ENCODE data around the gene BLTP3A.

BLTP3A gene

DNA sequence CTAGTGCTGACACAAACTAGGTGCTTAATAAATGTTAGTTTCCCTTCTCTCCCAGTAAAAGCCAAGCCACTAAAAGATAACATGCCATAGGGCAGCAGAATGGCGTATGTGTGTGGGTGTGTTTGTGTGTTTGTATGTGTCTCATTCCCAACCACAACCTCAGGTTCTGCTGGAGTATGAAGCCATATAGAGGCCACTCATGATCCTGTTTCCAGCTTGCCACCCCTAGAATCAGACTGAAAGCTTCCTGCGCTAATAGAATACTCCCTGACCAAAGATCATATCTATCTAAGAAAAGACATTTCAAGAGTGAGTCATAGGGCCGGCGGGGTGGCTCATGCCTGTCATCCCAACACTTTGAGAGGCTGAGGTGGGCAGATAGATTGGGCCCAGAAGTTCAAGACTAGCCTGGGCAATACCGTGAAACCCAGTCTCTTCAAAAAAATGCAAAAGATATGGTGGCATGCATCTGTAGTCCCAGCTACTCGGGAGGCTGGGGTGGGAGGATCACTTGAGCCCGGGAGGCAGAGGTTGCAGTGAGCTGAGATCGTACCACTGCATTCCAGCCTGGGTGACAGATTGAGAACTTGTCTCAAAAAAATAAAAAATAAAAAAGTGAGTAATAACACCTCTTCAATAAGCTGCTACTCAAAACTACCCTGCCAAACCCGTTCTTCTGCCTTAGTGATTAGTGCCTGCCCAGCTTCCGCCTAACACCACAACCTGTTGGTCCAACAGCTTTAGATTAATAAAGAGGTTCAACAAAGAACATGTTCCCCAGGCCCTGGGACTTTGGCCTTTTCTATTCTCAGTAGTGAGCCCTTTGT lies 46.4 kb upstream of the BLTP3A start:
- TF ChIP-seq GABPA (IDR thresholded peaks at IDR 0.05; ENCODE audit: low read depth) (no peak), SPI1 (IDR thresholded peaks at IDR 0.05; ENCODE audit: borderline replicate concordance, low read depth) (no peak), POLR2AphosphoS5 (IDR thresholded peaks at IDR 0.05; ENCODE audit: low read depth) (no peak)
- TF ChIP-seq, protein P1, sequence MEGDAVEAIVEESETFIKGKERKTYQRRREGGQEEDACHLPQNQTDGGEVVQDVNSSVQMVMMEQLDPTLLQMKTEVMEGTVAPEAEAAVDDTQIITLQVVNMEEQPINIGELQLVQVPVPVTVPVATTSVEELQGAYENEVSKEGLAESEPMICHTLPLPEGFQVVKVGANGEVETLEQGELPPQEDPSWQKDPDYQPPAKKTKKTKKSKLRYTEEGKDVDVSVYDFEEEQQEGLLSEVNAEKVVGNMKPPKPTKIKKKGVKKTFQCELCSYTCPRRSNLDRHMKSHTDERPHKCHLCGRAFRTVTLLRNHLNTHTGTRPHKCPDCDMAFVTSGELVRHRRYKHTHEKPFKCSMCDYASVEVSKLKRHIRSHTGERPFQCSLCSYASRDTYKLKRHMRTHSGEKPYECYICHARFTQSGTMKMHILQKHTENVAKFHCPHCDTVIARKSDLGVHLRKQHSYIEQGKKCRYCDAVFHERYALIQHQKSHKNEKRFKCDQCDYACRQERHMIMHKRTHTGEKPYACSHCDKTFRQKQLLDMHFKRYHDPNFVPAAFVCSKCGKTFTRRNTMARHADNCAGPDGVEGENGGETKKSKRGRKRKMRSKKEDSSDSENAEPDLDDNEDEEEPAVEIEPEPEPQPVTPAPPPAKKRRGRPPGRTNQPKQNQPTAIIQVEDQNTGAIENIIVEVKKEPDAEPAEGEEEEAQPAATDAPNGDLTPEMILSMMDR (IDR thresholded peaks at IDR 0.05; ENCODE audit: insufficient read depth, low read length): no peak
- TF ChIP-seq, protein P2, sequence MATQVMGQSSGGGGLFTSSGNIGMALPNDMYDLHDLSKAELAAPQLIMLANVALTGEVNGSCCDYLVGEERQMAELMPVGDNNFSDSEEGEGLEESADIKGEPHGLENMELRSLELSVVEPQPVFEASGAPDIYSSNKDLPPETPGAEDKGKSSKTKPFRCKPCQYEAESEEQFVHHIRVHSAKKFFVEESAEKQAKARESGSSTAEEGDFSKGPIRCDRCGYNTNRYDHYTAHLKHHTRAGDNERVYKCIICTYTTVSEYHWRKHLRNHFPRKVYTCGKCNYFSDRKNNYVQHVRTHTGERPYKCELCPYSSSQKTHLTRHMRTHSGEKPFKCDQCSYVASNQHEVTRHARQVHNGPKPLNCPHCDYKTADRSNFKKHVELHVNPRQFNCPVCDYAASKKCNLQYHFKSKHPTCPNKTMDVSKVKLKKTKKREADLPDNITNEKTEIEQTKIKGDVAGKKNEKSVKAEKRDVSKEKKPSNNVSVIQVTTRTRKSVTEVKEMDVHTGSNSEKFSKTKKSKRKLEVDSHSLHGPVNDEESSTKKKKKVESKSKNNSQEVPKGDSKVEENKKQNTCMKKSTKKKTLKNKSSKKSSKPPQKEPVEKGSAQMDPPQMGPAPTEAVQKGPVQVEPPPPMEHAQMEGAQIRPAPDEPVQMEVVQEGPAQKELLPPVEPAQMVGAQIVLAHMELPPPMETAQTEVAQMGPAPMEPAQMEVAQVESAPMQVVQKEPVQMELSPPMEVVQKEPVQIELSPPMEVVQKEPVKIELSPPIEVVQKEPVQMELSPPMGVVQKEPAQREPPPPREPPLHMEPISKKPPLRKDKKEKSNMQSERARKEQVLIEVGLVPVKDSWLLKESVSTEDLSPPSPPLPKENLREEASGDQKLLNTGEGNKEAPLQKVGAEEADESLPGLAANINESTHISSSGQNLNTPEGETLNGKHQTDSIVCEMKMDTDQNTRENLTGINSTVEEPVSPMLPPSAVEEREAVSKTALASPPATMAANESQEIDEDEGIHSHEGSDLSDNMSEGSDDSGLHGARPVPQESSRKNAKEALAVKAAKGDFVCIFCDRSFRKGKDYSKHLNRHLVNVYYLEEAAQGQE (IDR thresholded peaks at IDR 0.05; ENCODE audit: insufficient replicate concordance, low read depth): no peak
- Histone ChIP-seq H3K4me3 (replicated peaks; ENCODE audit: insufficient read depth, low read length) (no peak overlapping the region), H3K27ac (replicated peaks) (no peak overlapping the region), H3K27me3 (ENCODE audit: insufficient read depth, poor library complexity, severe bottlenecking) (no peaks in the 10 kb centered on the region)
- DNase-seq (ENCODE audit: low read depth in 1 of 2, low spot score in 1 of 2): no peak

DNA sequence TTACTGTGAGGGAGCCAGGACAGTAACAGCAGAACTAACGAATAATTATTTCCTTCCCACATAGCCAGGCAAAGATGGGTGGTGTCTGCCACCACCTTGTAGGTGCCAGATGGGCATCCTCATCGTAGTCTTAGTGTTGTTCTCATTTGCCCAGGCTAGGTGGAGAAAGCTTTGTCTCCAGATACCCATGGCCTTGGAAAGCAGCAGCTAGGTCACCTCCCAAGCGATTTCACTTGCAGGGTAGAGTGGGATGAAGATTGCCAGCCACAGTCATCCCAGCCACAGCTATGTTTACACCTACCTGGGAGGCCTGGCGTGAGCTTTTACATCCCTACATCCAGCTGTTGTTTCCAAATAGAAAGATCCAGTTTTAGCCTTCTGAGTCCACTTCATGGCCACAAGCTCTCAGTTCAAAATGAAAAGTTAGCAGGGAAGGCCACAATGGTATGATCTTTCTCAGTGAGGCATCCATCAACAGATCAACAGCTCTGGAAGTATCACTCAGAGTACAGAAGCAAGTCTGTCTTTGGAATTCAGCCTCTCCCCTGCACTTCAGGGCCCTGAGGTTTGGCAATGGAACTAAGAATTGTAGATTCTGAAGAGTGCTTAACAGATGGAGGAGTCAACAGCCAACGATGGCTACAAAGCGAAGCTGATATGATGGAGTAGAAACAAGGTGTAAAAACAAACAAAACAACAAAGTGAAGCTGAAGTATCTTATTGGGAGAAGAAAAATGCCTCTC lies 45.6 kb upstream of the BLTP3A start:
- Histone ChIP-seq H3K27me3 (ENCODE audit: insufficient read depth, poor library complexity, severe bottlenecking) (no peaks in the 10 kb centered on the region), H3K4me3 (replicated peaks; ENCODE audit: insufficient read depth, low read length) (no peak overlapping the region), H3K27ac (replicated peaks) (no peak overlapping the region)
- no peak for DNase-seq (ENCODE audit: low read depth in 1 of 2, low spot score in 1 of 2)
- TF ChIP-seq GABPA (IDR thresholded peaks at IDR 0.05; ENCODE audit: low read depth) (no peak), POLR2AphosphoS5 (IDR thresholded peaks at IDR 0.05; ENCODE audit: low read depth) (no peak), SPI1 (IDR thresholded peaks at IDR 0.05; ENCODE audit: borderline replicate concordance, low read depth) (no peak)
- TF ChIP-seq, protein P1 (IDR thresholded peaks at IDR 0.05; ENCODE audit: insufficient read depth, low read length): no peak
- TF ChIP-seq, protein P2 (IDR thresholded peaks at IDR 0.05; ENCODE audit: insufficient replicate concordance, low read depth): no peak

DNA sequence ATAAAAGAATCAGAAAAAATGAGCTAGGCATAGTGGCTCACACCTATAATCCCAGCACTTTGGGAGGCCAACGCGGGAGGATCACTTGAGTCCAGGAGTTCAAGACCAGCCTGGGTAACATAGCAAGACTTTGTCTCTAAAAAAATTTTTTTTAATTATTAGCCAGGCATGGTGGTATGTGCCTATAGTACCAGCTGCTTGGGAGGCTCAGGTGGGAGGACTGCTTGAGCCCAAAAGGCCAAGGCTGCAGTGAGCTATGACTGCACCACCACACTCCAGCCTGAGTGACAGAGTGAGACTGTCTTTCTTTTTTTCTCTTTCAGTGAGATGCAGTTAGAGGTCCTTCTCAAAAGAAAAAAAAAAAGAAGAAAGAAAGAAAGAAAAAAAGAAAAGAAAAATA lies 43.1 kb upstream of the BLTP3A start:
- no peak for DNase-seq (ENCODE audit: low read depth in 1 of 2, low spot score in 1 of 2)
- Histone ChIP-seq H3K27me3 (ENCODE audit: insufficient read depth, poor library complexity, severe bottlenecking) (no peaks in the 10 kb centered on the region), H3K4me3 (replicated peaks; ENCODE audit: insufficient read depth, low read length) (no peak overlapping the region), H3K27ac (replicated peaks) (no peak overlapping the region)
- TF ChIP-seq SPI1 (IDR thresholded peaks at IDR 0.05; ENCODE audit: borderline replicate concordance, low read depth) (no peak), POLR2AphosphoS5 (IDR thresholded peaks at IDR 0.05; ENCODE audit: low read depth) (no peak)
- TF ChIP-seq, protein P2 (IDR thresholded peaks at IDR 0.05; ENCODE audit: insufficient replicate concordance, low read depth): no peak
- TF ChIP-seq, protein P1 (IDR thresholded peaks at IDR 0.05; ENCODE audit: insufficient read depth, low read length): no peak

Measured in HL-60 (cell line).